ENCODE data around the gene CEMIP2. TPM values are rescaled to one million over a fixed set of nuclear protein-coding genes. Genes with fewer than 3 reads are reported as not detected.
A peak's percentile ranks its signal among the peaks of the same experiment; 100 is the strongest.

The CEMIP2 gene
- total and polyA plus RNA-seq, 2 of the 13 experiments (the other 11 are each of a cell fraction or from before 2014, with no cell fraction given), result 94.3 to 128 TPM

DNA sequence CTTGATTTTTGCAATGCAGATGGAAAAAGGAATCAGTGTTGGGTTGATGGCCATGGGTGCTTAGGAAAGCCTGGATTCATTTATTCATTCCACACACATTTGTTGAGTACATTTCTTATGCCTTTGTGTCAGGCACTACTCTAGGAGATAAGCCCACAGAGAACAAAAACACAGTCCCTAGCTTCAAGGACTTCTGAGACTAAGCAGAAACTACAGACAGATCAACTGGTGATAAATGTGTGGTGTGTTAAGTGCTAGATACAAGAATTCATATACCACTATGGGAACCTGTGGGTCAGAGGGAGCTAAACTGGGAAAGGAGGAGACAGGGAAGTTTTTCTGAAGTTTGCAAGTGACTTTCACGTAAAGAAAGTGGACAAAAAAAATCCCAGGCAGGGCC is 119.9 kb downstream of the CEMIP2 start:
- ChIA-PET POLR2A (no interaction called here), CTCF (ENCODE audit: low intra/inter-chr PET ratio, low total read pairs) (no interaction called here)
- TF ChIP-seq, protein P1, sequence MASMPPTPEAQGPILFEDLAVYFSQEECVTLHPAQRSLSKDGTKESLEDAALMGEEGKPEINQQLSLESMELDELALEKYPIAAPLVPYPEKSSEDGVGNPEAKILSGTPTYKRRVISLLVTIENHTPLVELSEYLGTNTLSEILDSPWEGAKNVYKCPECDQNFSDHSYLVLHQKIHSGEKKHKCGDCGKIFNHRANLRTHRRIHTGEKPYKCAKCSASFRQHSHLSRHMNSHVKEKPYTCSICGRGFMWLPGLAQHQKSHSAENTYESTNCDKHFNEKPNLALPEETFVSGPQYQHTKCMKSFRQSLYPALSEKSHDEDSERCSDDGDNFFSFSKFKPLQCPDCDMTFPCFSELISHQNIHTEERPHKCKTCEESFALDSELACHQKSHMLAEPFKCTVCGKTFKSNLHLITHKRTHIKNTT (CRISPR knock-in tag; IDR thresholded peaks at IDR 0.05), result no peak
- TF ChIP-seq ZNF501 (CRISPR knock-in tag; IDR thresholded peaks at IDR 0.05) (no peak), RORA (CRISPR knock-in tag; IDR thresholded peaks at IDR 0.05) (no peak)
- intact Hi-C loops (cut with micrococcal nuclease; ENCODE audit: unreplicated experiment) (no loop called here), in situ Hi-C loops (cut with HindIII; ENCODE audit: extremely low pct_ligation_motif_present, low pct_unique_long_range_greater_than_20kb) (no loop called here)
- Histone ChIP-seq H4K20me1 (ENCODE audit: insufficient read depth, low read length) (no peaks in the 10 kb centered on the region), H3K9me3 (ENCODE audit: low read length) (no peaks in the 10 kb centered on the region), H3K9ac (ENCODE audit: insufficient read depth, low read depth, low read length) (no peak overlapping the region), H3K4me3 (replicated peaks in 1 of 3; ENCODE audit: insufficient read depth in 1 of 3, low read depth in 2 of 3, low read length in 3 of 3) (no peak overlapping the region), H3K27ac (ENCODE audit: extremely low read length, insufficient read depth, low read length) (no peak overlapping the region), H3K4me1 (ENCODE audit: insufficient read depth, low read length) (peaks cover 28% of the 10 kb centered on the region), H2AFZ (ENCODE audit: low read length) (no peak overlapping the region), H3K4me2 (ENCODE audit: low read depth, low read length) (no peak overlapping the region), H3K36me3 (replicated peaks in 1 of 2; ENCODE audit: control insufficient read depth in 1 of 2, insufficient read depth in 2 of 2, low read length in 2 of 2) (no peaks in the 10 kb centered on the region), H3K79me2 (ENCODE audit: insufficient read depth, low read length) (no peaks in the 10 kb centered on the region), H3K27me3 (ENCODE audit: control insufficient read depth in 1 of 2, insufficient read depth in 2 of 2, low read length in 2 of 2) (no peaks in the 10 kb centered on the region)
- DNase-seq (ENCODE audit: low spot score) (no peak), ATAC-seq (no peak), FAIRE-seq (no peak)
- 77% methylated on average over 1 of the region's 1 CpG for WGBS (ENCODE audit: low lambda C conversion rate)
- BruUV-seq (replicated peaks), result no TSS peak

DNA sequence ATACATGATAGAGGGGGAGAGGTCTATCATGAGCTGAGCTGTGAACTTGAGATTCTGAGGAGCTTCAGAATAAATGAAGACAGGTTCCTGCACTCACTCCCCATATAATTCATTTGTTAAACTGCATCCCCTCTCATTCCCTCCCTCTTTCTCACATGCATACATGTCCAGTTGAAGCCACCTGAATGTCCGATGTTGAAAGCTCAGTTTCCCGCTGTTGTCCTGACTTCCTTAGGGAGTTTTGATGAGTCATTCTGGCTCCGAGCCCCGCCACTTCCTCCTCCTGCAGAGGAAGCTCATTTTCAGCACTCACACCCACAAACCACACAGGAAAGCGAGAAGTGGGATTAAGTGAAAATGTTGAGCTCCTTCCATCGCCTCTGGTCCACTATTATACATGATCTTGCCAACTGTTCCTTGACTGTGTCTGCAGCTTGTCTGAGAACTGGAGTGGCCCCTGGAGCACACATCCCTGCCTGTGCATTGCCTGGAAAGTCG is 121.2 kb downstream of the CEMIP2 start:
- POLR2A ChIA-PET, result no interaction called here
- peak overlapping the region; percentile 67 for H2AFZ ChIP-seq (ENCODE audit: low read length)
- intact Hi-C loops (cut with micrococcal nuclease; ENCODE audit: unreplicated experiment) (no loop called here), in situ Hi-C loops (cut with HindIII; ENCODE audit: extremely low pct_ligation_motif_present, low pct_unique_long_range_greater_than_20kb) (no loop called here)
- H3K9me3 ChIP-seq (ENCODE audit: low read length), result no peaks in the 10 kb centered on the region
- 56% methylated on average over 7 of the region's 7 CpGs for WGBS (ENCODE audit: low lambda C conversion rate)
- ATAC-seq, result no peak
- H3K4me1 ChIP-seq (ENCODE audit: insufficient read depth, low read length), result peaks cover 29% of the 10 kb centered on the region
- TF ChIP-seq MZF1 (CRISPR knock-in tag; IDR thresholded peaks at IDR 0.05; ENCODE audit: borderline replicate concordance) (no peak), ZNF605 (CRISPR knock-in tag; IDR thresholded peaks at IDR 0.05) (0 out of 2 replicates have a peak, but pooled peaks have one; percentile 34), FOSL2 (CRISPR knock-in tag; IDR thresholded peaks at IDR 0.05) (peak; percentile 72), MTA1 (CRISPR knock-in tag; IDR thresholded peaks at IDR 0.05; ENCODE audit: borderline replicate concordance) (no peak), NFE2L2 (IDR thresholded peaks at IDR 0.05; ENCODE audit: low read length) (peak; percentile 69; the same call in 1 of the 2 replicates), ELF3 (CRISPR knock-in tag; IDR thresholded peaks at IDR 0.05) (0 out of 2 replicates have a peak, but pooled peaks have one; percentile 37), ELF4 (CRISPR knock-in tag; IDR thresholded peaks at IDR 0.05; ENCODE audit: borderline replicate concordance) (no peak)
- TF ChIP-seq, protein P2, sequence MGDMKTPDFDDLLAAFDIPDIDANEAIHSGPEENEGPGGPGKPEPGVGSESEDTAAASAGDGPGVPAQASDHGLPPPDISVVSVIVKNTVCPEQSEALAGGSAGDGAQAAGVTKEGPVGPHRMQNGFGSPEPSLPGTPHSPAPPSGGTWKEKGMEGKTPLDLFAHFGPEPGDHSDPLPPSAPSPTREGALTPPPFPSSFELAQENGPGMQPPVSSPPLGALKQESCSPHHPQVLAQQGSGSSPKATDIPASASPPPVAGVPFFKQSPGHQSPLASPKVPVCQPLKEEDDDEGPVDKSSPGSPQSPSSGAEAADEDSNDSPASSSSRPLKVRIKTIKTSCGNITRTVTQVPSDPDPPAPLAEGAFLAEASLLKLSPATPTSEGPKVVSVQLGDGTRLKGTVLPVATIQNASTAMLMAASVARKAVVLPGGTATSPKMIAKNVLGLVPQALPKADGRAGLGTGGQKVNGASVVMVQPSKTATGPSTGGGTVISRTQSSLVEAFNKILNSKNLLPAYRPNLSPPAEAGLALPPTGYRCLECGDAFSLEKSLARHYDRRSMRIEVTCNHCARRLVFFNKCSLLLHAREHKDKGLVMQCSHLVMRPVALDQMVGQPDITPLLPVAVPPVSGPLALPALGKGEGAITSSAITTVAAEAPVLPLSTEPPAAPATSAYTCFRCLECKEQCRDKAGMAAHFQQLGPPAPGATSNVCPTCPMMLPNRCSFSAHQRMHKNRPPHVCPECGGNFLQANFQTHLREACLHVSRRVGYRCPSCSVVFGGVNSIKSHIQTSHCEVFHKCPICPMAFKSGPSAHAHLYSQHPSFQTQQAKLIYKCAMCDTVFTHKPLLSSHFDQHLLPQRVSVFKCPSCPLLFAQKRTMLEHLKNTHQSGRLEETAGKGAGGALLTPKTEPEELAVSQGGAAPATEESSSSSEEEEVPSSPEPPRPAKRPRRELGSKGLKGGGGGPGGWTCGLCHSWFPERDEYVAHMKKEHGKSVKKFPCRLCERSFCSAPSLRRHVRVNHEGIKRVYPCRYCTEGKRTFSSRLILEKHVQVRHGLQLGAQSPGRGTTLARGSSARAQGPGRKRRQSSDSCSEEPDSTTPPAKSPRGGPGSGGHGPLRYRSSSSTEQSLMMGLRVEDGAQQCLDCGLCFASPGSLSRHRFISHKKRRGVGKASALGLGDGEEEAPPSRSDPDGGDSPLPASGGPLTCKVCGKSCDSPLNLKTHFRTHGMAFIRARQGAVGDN (CRISPR knock-in tag; IDR thresholded peaks at IDR 0.05), result no peak
- FAIRE-seq, result no peak
- no peak for DNase-seq (ENCODE audit: low spot score)
- H3K36me3 ChIP-seq (replicated peaks in 1 of 2; ENCODE audit: control insufficient read depth in 1 of 2, insufficient read depth in 2 of 2, low read length in 2 of 2), result no peaks in the 10 kb centered on the region
- H3K27ac ChIP-seq (ENCODE audit: extremely low read length, insufficient read depth, low read length), result no peak overlapping the region
- H3K9ac ChIP-seq (ENCODE audit: insufficient read depth, low read depth, low read length), result no peak overlapping the region
- no TSS peak for BruUV-seq (replicated peaks)
- H3K79me2 ChIP-seq (ENCODE audit: insufficient read depth, low read length), result no peaks in the 10 kb centered on the region
- no peak overlapping the region for H3K4me3 ChIP-seq (replicated peaks in 1 of 3; ENCODE audit: insufficient read depth in 1 of 3, low read depth in 2 of 3, low read length in 3 of 3)
- H3K4me2 ChIP-seq (ENCODE audit: low read depth, low read length), result peak overlapping the region; percentile 46
- CTCF ChIA-PET (ENCODE audit: low intra/inter-chr PET ratio, low total read pairs), result no interaction called here
- H3K27me3 ChIP-seq (ENCODE audit: control insufficient read depth in 1 of 2, insufficient read depth in 2 of 2, low read length in 2 of 2), result no peaks in the 10 kb centered on the region
- H4K20me1 ChIP-seq (ENCODE audit: insufficient read depth, low read length), result no peaks in the 10 kb centered on the region
